Activated CD4-positive, alpha-beta T cell treated with anti-CD3 and anti-CD28 coated beads, Interleukin-2, amount 50 U/mL, for 48 hours (primary cell): ENCODE results near the gene RASAL3.
"Not testable (repeated sequence)": the region's sequence is repeated elsewhere in the genome, so short reads cannot be mapped to it uniquely, and the experiment has no call there.

ENCODE experiments used
- DNase-seq, 2 experiments: peaks; one replicate each; pipeline ENCODE4 v3.0.0-alpha.2; 2020

Gene RASAL3

GRCh38 chr19:15418579-15419412 is 45.5 kb downstream of the RASAL3 start, which contains the start of gene AKAP8L:
TSS of gene AKAP8L (minus strand) at chr19:15418988. CDS start at chr19:15418923, 65 bp downstream.
- DNase-seq: peak; percentile 99

- no peak for DNase-seq
Observed at GRCh38 chr19:15418231-15418578, 46.1 kb downstream of the RASAL3 start.

DNA sequence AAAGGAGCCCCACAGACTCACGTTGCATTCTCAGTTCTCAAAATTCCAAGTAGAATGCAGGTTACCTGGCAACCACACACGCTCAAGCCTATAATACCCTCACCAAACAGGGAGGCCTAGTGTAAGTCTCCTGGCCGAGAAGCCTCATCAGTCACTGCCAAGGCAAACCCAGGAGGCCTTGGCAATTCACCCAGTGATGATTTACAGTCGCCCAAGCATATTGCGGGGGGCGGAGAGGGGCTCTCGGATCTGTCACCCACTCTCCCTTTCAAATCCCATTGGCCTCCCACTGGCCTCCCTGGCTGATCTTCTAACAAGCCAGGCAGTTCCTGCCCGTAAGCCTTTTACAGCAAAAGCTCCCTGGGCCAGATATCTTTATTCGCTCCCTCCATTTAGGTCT is 46.6 kb downstream of the RASAL3 start:
- no peak for DNase-seq

GRCh38 chr19:15412832-15413231 is 51.5 kb downstream of the RASAL3 start:
- DNase-seq: no peak

DNA sequence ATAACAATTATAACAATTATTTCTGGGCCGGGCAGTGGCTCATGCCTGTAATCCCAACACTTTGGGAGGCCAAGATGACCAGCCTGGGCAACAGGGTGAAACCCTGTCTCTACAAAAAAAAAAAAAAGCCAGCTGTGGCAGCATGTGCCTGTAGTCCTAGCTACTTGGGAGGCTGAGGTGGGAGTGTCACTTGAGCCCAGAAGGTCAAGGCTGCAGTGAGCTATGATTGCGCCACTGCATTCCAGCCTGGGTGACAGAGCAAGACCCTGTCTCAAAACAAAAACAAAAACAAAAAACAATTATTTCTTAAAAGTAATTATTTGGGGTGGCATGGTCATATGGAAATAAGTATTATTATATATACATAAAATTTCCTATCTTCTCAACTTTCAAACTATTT is 53.0 kb downstream of the RASAL3 start:
- DNase-seq: not testable (repeated sequence)

DNA sequence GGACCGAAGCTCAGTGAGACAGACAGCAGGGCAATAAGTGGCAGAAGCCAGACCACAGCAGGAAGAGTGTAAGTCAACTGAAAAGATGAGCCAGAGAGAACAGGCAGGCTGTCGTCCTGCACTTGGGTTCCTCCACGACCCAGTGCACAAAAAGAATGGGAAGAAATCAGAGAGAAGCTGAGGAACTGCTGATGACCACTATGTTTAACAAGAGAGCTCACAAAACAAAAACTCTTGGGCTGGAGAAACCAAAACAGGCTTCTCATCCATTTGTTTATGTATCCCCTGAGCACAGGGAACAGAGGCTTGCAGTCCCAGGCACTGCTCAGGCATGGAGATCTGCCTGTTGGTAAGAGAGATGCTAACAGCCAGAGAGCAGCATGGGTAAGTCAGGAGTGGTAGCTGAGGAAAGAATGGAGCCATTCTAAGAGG is 59.5 kb downstream of the RASAL3 start:
- DNase-seq: no peak

DNA sequence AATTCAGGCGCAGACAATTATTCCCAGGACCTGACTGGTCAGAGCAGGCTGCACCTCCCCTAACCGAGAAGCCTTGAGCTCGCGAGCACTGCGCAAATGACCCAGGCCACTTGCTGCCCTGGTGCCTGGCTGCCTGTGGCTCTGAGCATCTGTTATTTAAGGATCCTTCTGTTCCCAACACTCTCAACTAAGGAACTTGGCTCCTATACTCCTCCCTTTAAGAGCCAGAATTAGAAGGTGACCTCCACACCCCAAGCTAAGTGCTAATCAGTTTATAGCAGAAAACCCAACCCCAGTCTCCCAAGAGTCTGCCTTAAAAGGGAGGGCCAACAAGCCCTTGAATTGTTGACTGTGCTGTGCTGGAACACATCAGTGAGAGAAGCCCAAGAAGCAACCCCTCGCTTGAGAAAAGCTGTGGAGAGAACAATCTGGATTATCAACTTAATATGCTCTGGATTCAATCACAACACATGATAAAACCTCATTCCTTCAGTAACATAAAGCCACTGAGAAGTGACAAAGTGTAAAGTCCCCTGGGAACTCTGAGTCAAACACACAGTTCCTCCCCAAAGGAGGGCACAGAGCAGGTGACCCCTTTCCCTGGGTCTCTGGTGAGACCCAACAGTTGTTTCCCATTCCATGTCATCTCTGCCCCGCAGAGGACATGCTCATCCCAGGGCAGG is 60.1 kb downstream of the RASAL3 start:
- no peak for DNase-seq

- DNase-seq: no peak
Observed at GRCh38 chr19:15403151-15403531, 61.2 kb downstream of the RASAL3 start.

- DNase-seq: no peak
Observed at GRCh38 chr19:15402411-15403150, 61.8 kb downstream of the RASAL3 start.
